ENCODE results near the gene RGS18.

RGS18 gene

DNA sequence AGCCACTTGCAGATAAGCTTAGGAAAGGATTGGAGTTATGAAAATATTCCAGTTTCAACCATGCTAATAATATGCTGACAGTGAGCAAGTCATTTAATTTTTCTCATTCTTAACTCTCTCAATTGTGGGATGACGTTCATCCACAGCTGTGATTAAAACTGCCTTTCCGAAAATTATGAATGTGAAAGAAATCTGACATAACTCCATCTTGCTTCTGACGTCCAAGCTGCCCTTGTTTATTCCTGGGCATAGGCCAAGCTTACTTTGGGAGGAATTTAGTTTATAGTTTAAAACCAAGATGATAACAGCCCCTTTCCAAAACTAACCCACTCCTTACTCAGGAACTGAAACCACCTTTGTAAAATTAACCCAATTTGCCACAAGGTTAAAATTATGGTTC is 11.0 kb upstream of the RGS18 start:
- Histone ChIP-seq H3K9ac (ENCODE audit: low read length) (no peak overlapping the region), H3K9me3 (ENCODE audit: low read length) (no peaks in the 10 kb centered on the region), H2AFZ (ENCODE audit: low read length) (no peak overlapping the region), H3K36me3 (ENCODE audit: insufficient read depth, low read length) (no peaks in the 10 kb centered on the region), H4K20me1 (ENCODE audit: insufficient read depth, low read length) (no peaks in the 10 kb centered on the region), H3K27ac (ENCODE audit: low read depth, low read length, poor library complexity, severe bottlenecking) (no peak overlapping the region), H3K4me1 (ENCODE audit: insufficient read depth, low read length, severe bottlenecking) (no peaks in the 10 kb centered on the region), H3K79me2 (ENCODE audit: insufficient read depth, low read length) (no peaks in the 10 kb centered on the region), H3K9me2 (ENCODE audit: low read depth, low read length) (no peaks in the 10 kb centered on the region), H3F3A (ENCODE audit: insufficient read depth, low read length) (no peaks in the 10 kb centered on the region), H3K4me3 (ENCODE audit: low read depth, low read length, poor library complexity, severe bottlenecking) (no peak overlapping the region), H3K27me3 (ENCODE audit: insufficient read depth, low read length) (no peaks in the 10 kb centered on the region), H3K4me2 (ENCODE audit: low read length) (no peak overlapping the region)
- TF ChIP-seq, protein P1, sequence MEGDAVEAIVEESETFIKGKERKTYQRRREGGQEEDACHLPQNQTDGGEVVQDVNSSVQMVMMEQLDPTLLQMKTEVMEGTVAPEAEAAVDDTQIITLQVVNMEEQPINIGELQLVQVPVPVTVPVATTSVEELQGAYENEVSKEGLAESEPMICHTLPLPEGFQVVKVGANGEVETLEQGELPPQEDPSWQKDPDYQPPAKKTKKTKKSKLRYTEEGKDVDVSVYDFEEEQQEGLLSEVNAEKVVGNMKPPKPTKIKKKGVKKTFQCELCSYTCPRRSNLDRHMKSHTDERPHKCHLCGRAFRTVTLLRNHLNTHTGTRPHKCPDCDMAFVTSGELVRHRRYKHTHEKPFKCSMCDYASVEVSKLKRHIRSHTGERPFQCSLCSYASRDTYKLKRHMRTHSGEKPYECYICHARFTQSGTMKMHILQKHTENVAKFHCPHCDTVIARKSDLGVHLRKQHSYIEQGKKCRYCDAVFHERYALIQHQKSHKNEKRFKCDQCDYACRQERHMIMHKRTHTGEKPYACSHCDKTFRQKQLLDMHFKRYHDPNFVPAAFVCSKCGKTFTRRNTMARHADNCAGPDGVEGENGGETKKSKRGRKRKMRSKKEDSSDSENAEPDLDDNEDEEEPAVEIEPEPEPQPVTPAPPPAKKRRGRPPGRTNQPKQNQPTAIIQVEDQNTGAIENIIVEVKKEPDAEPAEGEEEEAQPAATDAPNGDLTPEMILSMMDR (IDR thresholded peaks at IDR 0.05; ENCODE audit: low read length) = no peak
- no peak for TF ChIP-seq EZH2 (IDR thresholded peaks at IDR 0.05; ENCODE audit: borderline replicate concordance, low read length)

DNA sequence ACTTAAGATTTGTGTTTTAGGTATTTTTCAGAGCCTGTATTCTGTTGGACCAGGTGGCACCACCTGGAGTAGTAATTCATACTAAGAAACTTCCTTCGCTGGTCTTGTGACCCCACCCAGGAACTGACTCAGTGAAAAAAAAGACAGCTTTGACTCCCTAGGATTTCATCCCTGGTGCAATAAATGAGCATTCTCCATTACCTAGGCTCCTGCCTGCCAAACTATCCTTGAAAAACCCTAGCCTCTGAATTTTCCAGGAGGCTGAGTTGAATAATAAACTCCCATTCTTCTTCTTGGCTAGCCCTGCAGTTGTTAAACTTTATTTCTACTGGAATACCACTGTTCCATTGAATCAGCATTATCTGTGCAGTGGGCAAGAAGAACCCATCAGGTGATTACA is 10.6 kb upstream of the RGS18 start:
- Histone ChIP-seq H3K9me2 (ENCODE audit: low read depth, low read length) (no peaks in the 10 kb centered on the region), H3K79me2 (ENCODE audit: insufficient read depth, low read length) (no peaks in the 10 kb centered on the region), H3K4me3 (ENCODE audit: low read depth, low read length, poor library complexity, severe bottlenecking) (no peak overlapping the region), H3K36me3 (ENCODE audit: insufficient read depth, low read length) (no peaks in the 10 kb centered on the region), H3K4me1 (ENCODE audit: insufficient read depth, low read length, severe bottlenecking) (no peaks in the 10 kb centered on the region), H3K27me3 (ENCODE audit: insufficient read depth, low read length) (no peaks in the 10 kb centered on the region), H2AFZ (ENCODE audit: low read length) (no peak overlapping the region), H3K27ac (ENCODE audit: low read depth, low read length, poor library complexity, severe bottlenecking) (no peak overlapping the region), H3F3A (ENCODE audit: insufficient read depth, low read length) (no peaks in the 10 kb centered on the region), H3K9ac (ENCODE audit: low read length) (no peak overlapping the region), H3K4me2 (ENCODE audit: low read length) (no peak overlapping the region), H4K20me1 (ENCODE audit: insufficient read depth, low read length) (no peaks in the 10 kb centered on the region), H3K9me3 (ENCODE audit: low read length) (no peaks in the 10 kb centered on the region)
- no peak for TF ChIP-seq EZH2 (IDR thresholded peaks at IDR 0.05; ENCODE audit: borderline replicate concordance, low read length)
- TF ChIP-seq, protein P1 (IDR thresholded peaks at IDR 0.05; ENCODE audit: low read length) = no peak

DNA sequence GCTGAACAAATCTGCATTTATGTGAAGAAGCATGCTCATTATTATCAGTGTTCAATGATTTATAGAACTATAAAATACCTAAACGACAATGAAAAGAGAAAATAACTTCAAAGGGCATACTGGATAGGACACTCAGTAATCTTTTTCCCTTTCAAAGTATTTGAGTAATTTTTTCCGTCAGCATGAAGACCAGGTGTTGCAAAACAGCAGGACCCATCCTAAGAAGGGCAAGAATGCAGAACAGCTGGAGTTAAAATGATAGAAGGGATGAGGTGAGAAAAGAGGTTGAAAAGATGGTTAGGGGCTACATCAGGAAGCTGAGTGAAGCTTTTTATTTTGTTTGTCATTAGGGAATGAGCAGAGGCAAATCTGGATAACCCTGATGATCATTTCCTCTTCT is 7.1 kb upstream of the RGS18 start:
- H3K9me3 ChIP-seq (ENCODE audit: low read length) = no peaks in the 10 kb centered on the region
- no peaks in the 10 kb centered on the region for H3K27me3 ChIP-seq (ENCODE audit: insufficient read depth, low read length)
- no peak overlapping the region for H3K9ac ChIP-seq (ENCODE audit: low read length)
- H3K9me2 ChIP-seq (ENCODE audit: low read depth, low read length) = no peaks in the 10 kb centered on the region
- H3K79me2 ChIP-seq (ENCODE audit: insufficient read depth, low read length) = no peaks in the 10 kb centered on the region
- no peak overlapping the region for H3K4me2 ChIP-seq (ENCODE audit: low read length)
- no peak overlapping the region for H2AFZ ChIP-seq (ENCODE audit: low read length)
- no peak overlapping the region for H3K4me3 ChIP-seq (ENCODE audit: low read depth, low read length, poor library complexity, severe bottlenecking)
- H3K27ac ChIP-seq (ENCODE audit: low read depth, low read length, poor library complexity, severe bottlenecking) = no peak overlapping the region
- H3K4me1 ChIP-seq (ENCODE audit: insufficient read depth, low read length, severe bottlenecking) = no peaks in the 10 kb centered on the region
- no peaks in the 10 kb centered on the region for H3K36me3 ChIP-seq (ENCODE audit: insufficient read depth, low read length)
- TF ChIP-seq, protein P1 (IDR thresholded peaks at IDR 0.05; ENCODE audit: low read length) = no peak
- TF ChIP-seq EZH2 (IDR thresholded peaks at IDR 0.05; ENCODE audit: borderline replicate concordance, low read length) = no peak
- no peaks in the 10 kb centered on the region for H3F3A ChIP-seq (ENCODE audit: insufficient read depth, low read length)
- H4K20me1 ChIP-seq (ENCODE audit: insufficient read depth, low read length) = no peaks in the 10 kb centered on the region

All from OCI-LY1 (cell line).